Small intestine (tissue), 7 donors: ENCODE measurements around the gene ZFYVE28. TPM values are rescaled to one million over a fixed set of nuclear protein-coding genes. Genes with fewer than 3 reads are reported as not detected.

ENCODE experiments used
- DNase-seq, 2 donors: peaks; one replicate each; pipeline versions ENCODE4 v3.0.0 to v3.0.0-alpha.2; 2013
- FAIRE-seq: peaks from 2 replicates; lab custom pipeline; 2012; peaks lifted over from hg19 to GRCh38; lab: Jason Lieb, UNC
- H3K27ac ChIP-seq, 3 donors: one replicate each; pipeline ENCODE4 v1.5.1; 2013; ENCODE audit warnings: low read length in 2 of 3, mild to moderate bottlenecking in 2 of 3, control low read depth in 1 of 3, inconsistent platforms in 1 of 3, low read depth in 1 of 3, moderate library complexity in 1 of 3
- H3K27me3 ChIP-seq, 3 donors: one replicate each; pipeline ENCODE4 v1.6.1; 2013; ENCODE audit warnings: low read length in 3 of 3, inconsistent platforms in 1 of 3; ENCODE audit not compliant: control insufficient read depth in 3 of 3, insufficient read depth in 3 of 3
- H3K36me3 ChIP-seq, 3 donors: one replicate each; pipeline ENCODE4 v1.6.1; 2013; ENCODE audit warnings: low read length in 3 of 3, inconsistent platforms in 1 of 3, low read depth in 1 of 3, mild to moderate bottlenecking in 1 of 3, moderate library complexity in 1 of 3; ENCODE audit not compliant: control insufficient read depth in 3 of 3, insufficient read depth in 2 of 3
- H3K4me1 ChIP-seq, 3 donors: one replicate each; pipeline ENCODE4 v1.6.1; 2013; ENCODE audit warnings: low read length in 2 of 3, inconsistent platforms in 1 of 3, low read depth in 1 of 3, mild to moderate bottlenecking in 1 of 3, moderate library complexity in 1 of 3; ENCODE audit not compliant: control insufficient read depth in 3 of 3, insufficient read depth in 2 of 3
- H3K4me3 ChIP-seq, 3 donors: one replicate each; pipeline ENCODE4 v1.5.1; 2013; ENCODE audit warnings: low read length in 3 of 3, control low read depth in 1 of 3, inconsistent platforms in 1 of 3, low read depth in 1 of 3, mild to moderate bottlenecking in 1 of 3, moderate library complexity in 1 of 3
- H3K9me3 ChIP-seq, 2 donors: one replicate each; pipeline ENCODE4 v1.6.1; 2013; ENCODE audit warnings: low read depth in 1 of 2, low read length in 1 of 2; ENCODE audit not compliant: control insufficient read depth in 2 of 2, insufficient read depth in 1 of 2
- WGBS, 3 donors: extraction: QIAGEN DNeasy Blood & Tissue Kit; methylation state at CpG; one replicate each; pipeline ENCODE4 v1.1.7; 2013; 5-methylcytosine and 5-hydroxymethylcytosine counted together
- polyA plus RNA-seq, 4 donors: library from polyadenylated mRNA; stranded (reverse) in 3 of 4; unstranded in 1 of 4; fragments of 200-250 nt in 3 of 4; fragments of 120-200 nt in 1 of 4; gene quantifications; one replicate each; pipeline versions ENCODE4 v1.2.1 to v1.2.3, GENCODE V29; 2013
- donor health status: healthy with polysubstance abuse.
- donor health status: control.
- donor health status: control.
- donor health status: Bipolar disorder and iron deficiency.
- donor health status: healthy.

Gene ZFYVE28
- polyA plus RNA-seq, 4 donors = 8.6 to 29.5 (median 12.8) TPM

- Histone ChIP-seq H3K4me1 (no peaks in the 10 kb centered on the region), H3K9me3 (no peaks in the 10 kb centered on the region), H3K27ac (no peak overlapping the region), H3K27me3 (peaks cover 0 to 10% (median 0%) of the 10 kb centered on the region in 3 donors), H3K36me3 (no peaks in the 10 kb centered on the region), H3K4me3 (no peak overlapping the region)
- no peak for DNase-seq
- no peak for FAIRE-seq
- WGBS, 3 donors = 80 to 84% (median 81%) methylated on average over 13 of the region's 13 CpGs
Observed at GRCh38 chr4:2426711-2427275, 8.3 kb upstream of the ZFYVE28 start.

GRCh38 chr4:2426069-2426397 lies 7.6 kb upstream of the ZFYVE28 start:
- no peak for DNase-seq
- peaks cover 0 to 10% (median 0%) of the 10 kb centered on the region in 3 donors for H3K27me3 ChIP-seq
- no peaks in the 10 kb centered on the region for H3K9me3 ChIP-seq
- no peak for FAIRE-seq
- H3K36me3 ChIP-seq = no peaks in the 10 kb centered on the region
- no peaks in the 10 kb centered on the region for H3K4me1 ChIP-seq
- H3K27ac ChIP-seq = no peak overlapping the region
- no peak overlapping the region for H3K4me3 ChIP-seq
- WGBS, 3 donors = 82 to 92% (median 85%) methylated on average over 7 to 8 of the region's 8 CpGs

GRCh38 chr4:2425386-2426068 lies 7.1 kb upstream of the ZFYVE28 start:
- H3K27ac ChIP-seq = no peak overlapping the region
- H3K9me3 ChIP-seq = no peaks in the 10 kb centered on the region
- H3K4me3 ChIP-seq = no peak overlapping the region
- WGBS, 3 donors = 93 to 95% (median 94%) methylated on average over 13 of the region's 13 CpGs
- no peaks in the 10 kb centered on the region for H3K4me1 ChIP-seq
- no peak for DNase-seq
- H3K27me3 ChIP-seq = peaks cover 0 to 16% (median 0%) of the 10 kb centered on the region in 3 donors
- no peak for FAIRE-seq
- H3K36me3 ChIP-seq = no peaks in the 10 kb centered on the region

- H3K9me3 ChIP-seq = no peaks in the 10 kb centered on the region
- 69 to 78% (median 78%) methylated on average over 10 of the region's 10 CpGs for WGBS, 3 donors
- H3K27ac ChIP-seq = no peak overlapping the region
- H3K36me3 ChIP-seq = no peaks in the 10 kb centered on the region
- no peak for DNase-seq
- H3K4me1 ChIP-seq = peaks cover 0 to 2% (median 0%) of the 10 kb centered on the region in 3 donors
- peaks cover 0 to 25% (median 0%) of the 10 kb centered on the region in 3 donors for H3K27me3 ChIP-seq
- no peak for FAIRE-seq
- no peak overlapping the region for H3K4me3 ChIP-seq
Observed at GRCh38 chr4:2424581-2424980, 6.1 kb upstream of the ZFYVE28 start.

- no peak for FAIRE-seq
- 77 to 91% (median 91%) methylated on average over 9 to 10 of the region's 10 CpGs for WGBS, 3 donors
Observed at GRCh38 chr4:2423695-2424094, 5.2 kb upstream of the ZFYVE28 start.

GRCh38 chr4:2423066-2423465 lies 4.6 kb upstream of the ZFYVE28 start:
- FAIRE-seq (no peak), DNase-seq (no peak)
- 73 to 81% (median 80%) methylated on average over 4 of the region's 4 CpGs for WGBS, 3 donors
- no peaks in the 10 kb centered on the region for H3K9me3 ChIP-seq
- H3K27me3 ChIP-seq = peaks cover 0 to 29% (median 0%) of the 10 kb centered on the region in 3 donors
- peaks cover 0 to 8% (median 0%) of the 10 kb centered on the region in 3 donors for H3K4me1 ChIP-seq
- no peak overlapping the region for H3K27ac ChIP-seq
- no peak overlapping the region for H3K4me3 ChIP-seq
- H3K36me3 ChIP-seq = no peaks in the 10 kb centered on the region

More at GRCh38 chr4:2423695-2424094, 5.2 kb upstream of the ZFYVE28 start:
- Histone ChIP-seq H3K27me3 (peaks cover 0 to 28% (median 0%) of the 10 kb centered on the region in 3 donors), H3K4me1 (peaks cover 0 to 8% (median 0%) of the 10 kb centered on the region in 3 donors), H3K36me3 (no peaks in the 10 kb centered on the region), H3K4me3 (no peak overlapping the region), H3K27ac (no peak overlapping the region), H3K9me3 (no peaks in the 10 kb centered on the region)
- DNase-seq = no peak

- no peak overlapping the region for H3K27ac ChIP-seq
- peaks cover 0 to 15% (median 0%) of the 10 kb centered on the region in 3 donors for H3K4me1 ChIP-seq
- no peak overlapping the region for H3K4me3 ChIP-seq
- WGBS, 3 donors = 79 to 84% (median 83%) methylated on average over 6 of the region's 6 CpGs
- H3K36me3 ChIP-seq = no peaks in the 10 kb centered on the region
- FAIRE-seq (no peak), DNase-seq (no peak)
- no peaks in the 10 kb centered on the region for H3K9me3 ChIP-seq
- peaks cover 0 to 38% (median 0%) of the 10 kb centered on the region in 3 donors for H3K27me3 ChIP-seq
Observed at GRCh38 chr4:2421928-2422327, 3.5 kb upstream of the ZFYVE28 start.

- Histone ChIP-seq H3K4me3 (no peak overlapping the region), H3K9me3 (no peaks in the 10 kb centered on the region), H3K4me1 (peaks cover 0 to 24% (median 0%) of the 10 kb centered on the region in 3 donors), H3K27me3 (peaks cover 0 to 55% (median 0%) of the 10 kb centered on the region in 3 donors), H3K27ac (no peak overlapping the region), H3K36me3 (no peaks in the 10 kb centered on the region)
- FAIRE-seq = no peak
- 33 to 46% (median 34%) methylated on average over 9 of the region's 9 CpGs for WGBS, 3 donors
- DNase-seq = peak in 1 of 2 donors; percentile 18
Observed at GRCh38 chr4:2419814-2420213, 1.4 kb upstream of the ZFYVE28 start.
